ENCODE data around the gene PPP1R16B. TPM values are rescaled to one million over a fixed set of nuclear protein-coding genes. Genes with fewer than 3 reads are reported as not detected.

PPP1R16B gene
- total RNA-seq, 1 donor from 2014 or later, result 169 TPM

- DNase-seq (ENCODE audit: low read depth in 2 of 2), result no peak
Measured at GRCh38 chr20:38895098-38895949, 89.8 kb downstream of the PPP1R16B start.

GRCh38 chr20:38896009-38896594 is 90.6 kb downstream of the PPP1R16B start:
- DNase-seq (ENCODE audit: low read depth in 2 of 2), result no peak

GRCh38 chr20:38897267-38897666 is 91.8 kb downstream of the PPP1R16B start:
- DNase-seq (ENCODE audit: low read depth in 2 of 2), result peak in 1 of 2 donors; percentile 44

DNA sequence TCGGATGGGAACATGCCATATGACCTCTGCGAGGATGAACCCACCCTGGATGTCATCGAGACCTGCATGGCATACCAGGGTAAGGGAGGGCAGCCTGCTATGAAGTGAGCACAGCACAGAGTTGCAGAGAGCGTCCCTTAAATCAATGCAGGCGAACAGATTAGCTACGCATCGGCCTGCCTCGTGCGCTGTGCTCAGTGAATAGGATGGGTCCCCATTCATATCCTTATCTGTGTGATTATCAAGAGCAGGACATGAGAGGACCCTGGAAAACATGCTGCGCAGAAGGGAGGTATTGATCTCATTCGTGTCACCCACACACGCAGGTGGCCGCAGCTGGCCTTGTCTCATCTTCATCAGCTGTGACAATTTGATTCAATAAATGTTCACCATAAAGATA is 95.1 kb downstream of the PPP1R16B start:
- no peak for DNase-seq (ENCODE audit: low read depth in 2 of 2)

- DNase-seq (ENCODE audit: low read depth in 2 of 2), result no peak
Measured at GRCh38 chr20:38902601-38903000, 97.1 kb downstream of the PPP1R16B start.

DNA sequence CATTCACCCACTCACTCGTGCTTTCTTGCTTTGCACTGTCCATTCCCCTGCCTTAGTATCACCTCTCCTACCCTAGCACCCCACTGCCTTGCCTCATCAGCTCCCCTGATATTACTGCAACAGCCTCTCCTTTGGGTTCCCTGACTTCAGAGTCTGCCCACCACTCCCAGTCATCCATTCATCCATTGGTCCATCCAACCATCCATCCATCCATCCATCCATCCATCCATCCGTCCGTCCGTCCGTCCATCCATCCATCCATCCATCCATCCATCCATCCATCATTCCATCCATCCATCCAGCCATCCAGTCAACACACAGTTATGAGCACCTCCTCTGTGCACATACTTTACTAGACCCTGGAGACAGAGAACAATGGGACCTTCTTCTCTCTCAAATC is 97.8 kb downstream of the PPP1R16B start:
- no peak for DNase-seq (ENCODE audit: low read depth in 2 of 2)

GRCh38 chr20:38905375-38905774 is 99.9 kb downstream of the PPP1R16B start:
- peak in 1 of 2 donors; percentile 44 for DNase-seq (ENCODE audit: low read depth in 2 of 2)

- no peak for DNase-seq (ENCODE audit: low read depth in 2 of 2)
Measured at GRCh38 chr20:38907918-38908677, 102.6 kb downstream of the PPP1R16B start.

GRCh38 chr20:38915355-38915754 is 109.9 kb downstream of the PPP1R16B start:
- no peak for DNase-seq (ENCODE audit: low read depth in 2 of 2)

GRCh38 chr20:38917657-38918056 is 112.2 kb downstream of the PPP1R16B start:
- no peak for DNase-seq (ENCODE audit: low read depth in 2 of 2)

GRCh38 chr20:38918172-38918571 is 112.7 kb downstream of the PPP1R16B start:
- DNase-seq (ENCODE audit: low read depth in 2 of 2), result no peak

DNA sequence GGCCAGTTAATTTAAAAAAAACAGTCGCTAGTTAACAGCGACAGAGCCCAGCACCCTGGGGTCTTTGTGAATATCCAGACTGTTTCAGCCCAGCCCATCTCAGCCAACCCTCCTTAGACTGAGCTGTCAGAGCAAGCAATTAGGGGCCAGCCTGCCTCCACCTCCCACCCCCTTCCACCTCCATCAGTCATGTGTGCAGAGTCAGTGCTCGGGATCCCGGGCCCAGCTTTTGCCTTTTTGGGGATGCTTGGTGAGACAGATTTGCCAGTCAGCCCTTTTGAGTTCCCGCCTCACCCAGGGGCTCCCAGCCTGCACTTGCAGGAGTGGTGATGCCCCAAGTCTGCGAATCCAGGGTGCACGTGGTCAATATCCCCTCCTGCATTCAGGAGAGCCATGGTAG is 114.2 kb downstream of the PPP1R16B start:
- no peak for DNase-seq (ENCODE audit: low read depth in 2 of 2)

GRCh38 chr20:38920411-38920810 is 114.9 kb downstream of the PPP1R16B start:
- no peak for DNase-seq (ENCODE audit: low read depth in 2 of 2)

DNA sequence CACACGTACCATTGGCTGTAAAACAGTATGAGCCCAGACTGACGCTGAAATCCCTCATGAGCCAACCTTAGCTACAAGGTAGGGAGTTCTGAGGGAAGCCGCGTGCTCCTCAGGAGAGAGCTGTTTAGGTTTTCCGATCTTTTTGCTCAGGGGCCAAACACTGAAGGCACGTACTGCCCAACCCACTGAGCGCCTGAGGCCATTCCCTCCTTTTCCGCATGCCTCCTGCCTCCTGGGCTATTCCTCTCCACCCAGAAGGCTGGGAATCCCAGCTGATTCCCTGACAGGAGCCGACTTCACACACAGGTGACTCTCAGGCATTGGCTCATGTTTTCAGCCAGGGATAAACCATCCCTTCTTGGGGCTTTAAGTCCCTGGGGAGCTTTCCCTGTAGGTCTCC is 115.4 kb downstream of the PPP1R16B start:
- no peak for DNase-seq (ENCODE audit: low read depth in 2 of 2)

DNA sequence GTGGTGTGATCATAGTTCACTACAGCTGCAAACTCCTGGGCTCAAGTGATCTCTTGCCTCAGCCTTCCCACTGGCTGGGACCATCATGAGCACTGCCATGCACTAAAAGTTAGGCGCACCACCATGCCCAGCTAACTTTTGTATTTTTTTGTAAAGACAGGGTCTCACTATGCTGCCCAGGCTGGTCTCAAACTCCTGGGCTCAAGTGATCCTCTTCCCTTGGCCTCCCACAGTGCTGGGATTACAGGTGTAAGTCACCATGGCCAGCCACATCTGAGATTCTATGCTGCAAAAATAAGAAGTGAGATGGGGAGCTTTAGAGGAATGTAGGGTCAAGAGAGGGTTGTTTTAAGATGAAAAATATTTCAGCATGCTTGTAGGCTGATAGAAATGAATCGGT is 119.2 kb downstream of the PPP1R16B start:
- DNase-seq (ENCODE audit: low read depth in 2 of 2), result no peak

GRCh38 chr20:38926142-38926933 is 120.8 kb downstream of the PPP1R16B start, which contains the start of gene FAM83D:
TSS of gene FAM83D (plus strand) at chr20:38926417. CDS start at chr20:38926443, 26 bp downstream.
- DNase-seq (ENCODE audit: low read depth in 2 of 2), result peak; percentile 99 to 100

DNA sequence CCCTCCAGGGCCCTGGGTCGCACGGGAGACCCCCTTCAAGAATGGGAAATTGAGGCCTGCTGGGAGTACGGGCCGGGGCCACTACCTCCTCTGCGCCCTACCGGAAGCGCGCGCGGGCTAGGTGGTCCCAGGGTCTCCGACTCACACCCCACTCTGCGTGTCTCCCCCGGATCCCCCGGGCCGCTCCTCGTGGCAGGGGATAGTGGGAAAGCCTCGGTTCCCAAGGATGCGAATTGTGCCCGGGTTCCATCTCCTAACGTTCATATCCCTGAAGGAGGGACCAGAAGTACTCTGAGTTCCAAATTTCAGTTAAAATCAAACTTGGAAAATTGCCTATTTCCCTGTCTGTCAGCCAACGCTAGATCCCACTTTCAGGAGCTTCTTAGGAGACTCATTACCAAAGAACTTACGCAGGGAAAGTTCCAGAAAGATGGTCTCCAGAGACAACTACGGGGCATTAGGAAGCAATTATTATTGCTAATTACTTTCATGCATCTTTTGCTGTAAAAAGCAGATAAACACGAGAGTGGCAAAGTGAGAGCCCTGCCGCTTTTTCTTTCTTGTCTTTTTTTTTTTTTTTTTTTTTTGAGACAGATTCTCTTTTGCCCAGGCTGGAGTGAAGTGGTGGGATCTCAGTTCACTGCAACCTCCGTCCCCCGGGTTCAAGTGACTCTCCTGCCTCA is 121.6 kb downstream of the PPP1R16B start:
- DNase-seq (ENCODE audit: low read depth in 2 of 2), result peak in 1 of 2 donors; percentile 24

DNA sequence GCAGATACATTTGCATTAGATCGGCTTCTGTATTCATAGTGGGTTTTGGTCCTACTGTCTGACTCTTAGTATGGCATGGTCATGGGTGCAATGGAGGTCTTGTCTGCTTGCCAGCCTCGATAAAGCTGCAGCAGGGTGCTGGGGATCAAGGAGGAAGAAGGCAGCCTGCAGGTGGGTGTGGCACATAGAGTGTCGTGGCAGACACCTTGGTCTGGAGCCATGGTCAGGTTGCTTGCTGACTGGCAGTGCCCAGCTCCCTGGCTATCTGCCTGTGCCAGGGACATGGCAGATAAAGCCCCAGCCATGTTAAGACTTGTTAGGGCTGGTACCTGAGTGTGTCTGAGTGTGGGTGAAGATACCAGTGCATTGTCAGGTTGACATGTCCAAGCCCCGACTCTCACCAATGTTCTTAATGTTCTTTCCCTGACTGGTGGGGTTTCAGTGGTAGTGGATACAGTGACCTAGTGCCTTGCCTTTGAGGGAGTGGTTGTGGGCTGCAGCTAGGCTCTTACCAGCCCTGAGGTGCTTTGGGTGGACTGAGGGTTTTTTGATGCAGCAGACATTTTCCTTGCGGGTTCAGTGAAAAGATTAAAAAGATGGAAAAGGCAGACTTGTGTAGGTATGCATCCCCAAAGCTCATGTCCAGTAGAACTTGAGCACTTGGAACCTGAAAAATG is 122.5 kb downstream of the PPP1R16B start:
- no peak for DNase-seq (ENCODE audit: low read depth in 2 of 2)

- no peak for DNase-seq (ENCODE audit: low read depth in 2 of 2)
Measured at GRCh38 chr20:38930242-38930569, 124.7 kb downstream of the PPP1R16B start.

- no peak for DNase-seq (ENCODE audit: low read depth in 2 of 2)
Measured at GRCh38 chr20:38931984-38932383, 126.5 kb downstream of the PPP1R16B start.

Measured in lung microvascular endothelial cell (primary cell).